ENCODE results near the gene G2E3.

GRCh38 chr14:30655658-30656057, 96.7 kb downstream of the G2E3 start:
- TF ChIP-seq CTCF (IDR thresholded peaks at IDR 0.05) (no peak), POLR2A (IDR thresholded peaks at IDR 0.05) (no peak)
